Measurements from ENCODE around the gene SNIP1.
"Not testable (repeated sequence)": the region's sequence is repeated elsewhere in the genome, so short reads cannot be mapped to it uniquely, and the experiment has no call there.

The SNIP1 gene

GRCh38 chr1:37553927-37554808, at the start of gene SNIP1:
SNIP1 (minus strand) TSS chr1:37554293; CDS start chr1:37554229, 64 bp downstream.
- peak; percentile 40 for DNase-seq

- no peak for DNase-seq
Observed at GRCh38 chr1:37602750-37603694, 48.9 kb upstream of the SNIP1 start.

DNA sequence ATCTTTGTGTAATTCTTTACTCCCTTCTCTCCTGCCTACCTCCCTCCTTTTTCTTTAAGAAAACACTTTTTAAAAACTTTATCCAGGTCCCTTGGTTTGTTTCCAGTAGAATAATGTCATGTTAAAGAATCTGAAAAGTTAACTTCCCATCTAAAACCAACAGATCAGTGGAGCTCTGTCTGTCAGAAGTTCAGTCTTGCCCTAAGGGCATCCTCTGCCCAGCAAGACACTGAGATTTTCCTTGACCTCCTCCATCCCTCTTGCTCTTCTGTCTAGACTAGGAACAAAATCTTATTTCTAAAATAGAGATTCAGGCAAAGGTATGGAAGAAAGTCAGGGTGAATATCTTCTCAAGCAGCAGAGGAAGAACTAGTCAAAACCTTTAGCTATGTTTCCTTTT, 47.3 kb upstream of the SNIP1 start:
- DNase-seq, result no peak

GRCh38 chr1:37599940-37600339, 45.8 kb upstream of the SNIP1 start:
- no peak for DNase-seq

DNA sequence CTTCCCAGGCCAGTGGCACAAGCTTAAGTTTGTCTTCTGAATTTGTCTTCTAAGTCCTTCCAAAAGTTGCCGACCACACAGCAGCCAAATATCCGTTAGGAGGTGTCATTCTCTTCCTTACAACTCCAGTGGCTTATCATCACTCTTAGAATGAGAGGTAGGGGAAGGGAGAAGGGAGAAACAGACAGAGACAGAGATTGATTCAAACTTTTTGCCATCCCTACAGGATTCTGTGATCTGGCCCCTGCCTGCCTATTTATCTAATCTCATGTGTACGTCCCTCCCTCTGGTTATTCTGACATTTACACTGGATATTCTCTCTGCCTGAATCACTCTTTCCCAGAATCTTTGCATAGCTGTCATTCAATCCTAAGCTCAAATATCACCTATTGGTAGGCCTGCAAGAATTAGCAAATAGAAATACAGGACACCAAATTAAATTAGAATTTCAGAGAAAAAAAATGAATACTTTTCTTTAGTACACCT, 42.1 kb upstream of the SNIP1 start:
- DNase-seq, result no peak

DNA sequence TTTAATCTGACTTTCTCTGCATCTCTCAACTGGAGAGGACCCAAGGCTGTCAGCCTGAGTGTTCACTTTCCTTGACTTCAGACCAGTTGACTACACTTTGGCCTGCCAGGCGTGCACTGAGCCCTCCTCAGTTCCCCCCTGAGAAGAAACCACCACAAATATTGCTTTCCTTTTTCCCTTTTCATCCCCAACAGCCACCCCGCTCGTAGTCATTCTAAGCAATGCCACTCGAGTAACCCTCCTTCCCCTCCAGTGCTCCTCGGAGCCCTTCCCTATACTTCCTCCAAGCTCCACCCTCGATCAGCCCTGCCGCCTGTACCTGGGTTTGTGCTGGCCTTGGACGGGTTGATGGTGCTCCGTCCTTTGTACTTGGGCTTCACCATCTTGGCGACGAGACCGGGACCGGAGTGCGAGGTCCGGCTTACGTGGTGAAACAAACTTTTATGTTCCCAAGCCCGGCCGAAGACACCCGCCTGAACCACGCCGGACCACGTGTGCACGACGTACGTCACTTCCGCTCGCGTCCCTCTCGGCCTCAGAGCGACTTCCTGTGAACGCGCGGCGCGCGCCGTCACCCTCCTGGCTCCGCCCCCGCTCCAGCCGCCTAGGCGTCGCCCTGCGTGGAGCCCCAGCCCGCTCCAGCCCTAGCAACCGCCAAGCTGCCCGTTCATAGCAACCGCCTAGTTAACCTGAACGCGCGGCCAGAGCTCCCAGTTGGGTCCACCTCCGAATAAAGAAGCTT, 41.5 kb upstream of the SNIP1 start, which contains the start of gene GNL2:
GNL2 (minus strand) TSS at position 498 of the 742 bp plus-strand sequence; CDS start at position 383, 115 bp downstream.
- peak; percentile 89 for DNase-seq

DNA sequence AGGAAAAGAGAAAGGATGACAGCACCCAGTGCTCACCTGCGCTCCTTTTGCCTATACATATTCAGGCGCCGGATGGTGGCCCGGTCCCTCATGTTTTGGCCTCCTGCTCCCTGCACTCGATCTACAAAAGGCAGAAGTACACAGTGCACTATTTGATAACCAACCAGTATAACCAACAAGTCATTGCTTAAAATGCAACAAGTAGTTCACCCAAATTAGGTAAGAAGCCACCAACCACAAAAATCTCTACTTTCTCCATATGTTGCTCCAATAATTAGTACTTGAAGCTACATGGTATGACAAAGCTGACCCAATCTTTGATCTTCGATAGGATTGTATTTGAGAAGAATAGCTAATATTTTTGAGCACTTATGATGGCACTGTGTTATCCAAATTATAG, 39.6 kb upstream of the SNIP1 start:
- no peak for DNase-seq

- no peak for DNase-seq
Observed at GRCh38 chr1:37588939-37589338, 34.8 kb upstream of the SNIP1 start.

DNA sequence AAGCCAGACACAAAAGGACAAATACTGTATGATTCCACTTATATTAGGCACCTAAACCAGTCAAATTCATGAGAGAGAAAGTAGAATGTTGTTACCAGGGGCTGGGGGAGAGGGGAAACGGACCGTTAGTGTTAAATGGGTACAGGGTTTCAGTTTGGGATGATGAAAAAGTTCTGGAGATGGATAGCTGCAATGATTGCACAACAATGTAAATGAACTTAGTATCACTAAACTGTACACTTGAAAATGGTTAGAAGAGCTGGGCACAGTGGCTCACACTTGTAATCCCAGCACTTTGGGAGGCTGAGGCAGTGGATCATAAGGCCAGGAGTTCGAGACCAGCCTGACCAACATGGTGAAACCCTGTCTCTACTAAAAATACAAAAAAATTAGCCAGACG, 30.5 kb upstream of the SNIP1 start:
- not testable (repeated sequence) for DNase-seq

- no peak for DNase-seq
Observed at GRCh38 chr1:37575692-37576091, 21.6 kb upstream of the SNIP1 start.

DNA sequence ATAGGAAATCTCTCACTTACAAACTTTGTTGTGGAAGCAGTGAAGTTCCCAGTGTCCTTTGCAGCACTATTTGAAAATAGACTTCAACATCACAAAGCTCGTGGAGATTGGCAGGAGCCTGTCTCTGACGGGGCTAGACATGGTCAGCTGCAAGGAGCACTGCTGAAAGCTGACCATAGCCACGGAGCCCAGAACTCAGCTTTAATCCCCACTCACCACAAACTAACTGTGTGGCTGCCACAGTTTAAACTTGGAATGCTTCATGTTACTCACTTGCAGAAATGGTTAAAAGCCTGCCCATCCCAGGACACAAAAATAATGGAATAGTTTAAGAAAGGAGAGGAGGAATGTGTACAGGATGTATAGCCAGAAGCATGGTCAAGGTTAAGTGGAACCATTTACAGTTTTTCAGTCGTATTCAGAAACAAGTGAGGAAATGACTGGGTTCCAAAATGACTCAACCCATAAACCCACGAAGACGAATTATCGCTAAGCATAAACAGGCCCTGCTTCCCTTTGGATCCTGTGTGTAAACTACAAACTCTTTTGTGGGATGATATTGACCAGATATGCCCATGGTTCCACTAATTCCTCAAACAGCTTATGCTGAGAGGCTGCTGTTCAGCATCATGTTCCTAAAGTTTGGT, 20.9 kb upstream of the SNIP1 start:
- no peak for DNase-seq

- DNase-seq, result no peak
Observed at GRCh38 chr1:37570528-37571334, 16.6 kb upstream of the SNIP1 start.

DNA sequence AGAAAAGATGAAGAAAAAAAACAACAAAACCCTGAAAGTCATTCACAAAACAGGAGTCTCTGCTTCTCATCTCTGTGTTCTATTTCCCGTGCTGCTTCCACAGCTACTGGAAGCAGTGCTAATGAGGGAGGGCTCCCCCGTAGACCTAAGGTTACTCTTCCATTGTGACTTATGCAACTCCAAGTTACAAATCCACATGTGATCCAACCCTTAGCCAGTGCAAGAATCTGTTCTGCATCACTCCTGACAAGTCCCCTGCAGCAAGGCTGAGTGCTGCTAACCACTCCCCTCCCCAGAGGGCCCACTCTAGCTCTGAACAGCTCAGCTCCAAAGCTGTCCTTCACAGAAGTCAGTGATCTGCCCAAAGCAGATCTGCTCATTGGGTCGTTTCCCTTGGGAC, 12.9 kb upstream of the SNIP1 start:
- no peak for DNase-seq

GRCh38 chr1:37564892-37565291, 10.8 kb upstream of the SNIP1 start:
- DNase-seq, result no peak

DNA sequence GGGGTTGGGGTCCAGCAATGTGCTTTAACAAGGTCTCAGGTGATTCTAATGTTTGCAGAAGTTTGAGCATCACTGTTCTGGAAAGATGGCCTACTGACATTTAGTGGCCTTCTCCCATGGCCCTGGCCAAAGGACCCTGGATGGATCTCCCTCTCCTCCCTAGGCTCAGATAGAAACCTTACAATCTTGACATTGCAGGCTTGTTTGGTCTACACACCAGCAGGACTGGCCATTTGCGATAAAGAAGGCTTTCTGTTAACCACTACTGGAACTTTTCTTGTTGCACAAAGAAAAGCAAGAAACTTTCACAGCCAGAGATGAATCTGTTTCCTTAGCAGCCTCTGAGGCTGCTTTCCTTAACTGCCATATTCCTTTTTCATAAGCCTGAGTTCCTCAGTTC, 8.9 kb upstream of the SNIP1 start:
- no peak for DNase-seq

DNA sequence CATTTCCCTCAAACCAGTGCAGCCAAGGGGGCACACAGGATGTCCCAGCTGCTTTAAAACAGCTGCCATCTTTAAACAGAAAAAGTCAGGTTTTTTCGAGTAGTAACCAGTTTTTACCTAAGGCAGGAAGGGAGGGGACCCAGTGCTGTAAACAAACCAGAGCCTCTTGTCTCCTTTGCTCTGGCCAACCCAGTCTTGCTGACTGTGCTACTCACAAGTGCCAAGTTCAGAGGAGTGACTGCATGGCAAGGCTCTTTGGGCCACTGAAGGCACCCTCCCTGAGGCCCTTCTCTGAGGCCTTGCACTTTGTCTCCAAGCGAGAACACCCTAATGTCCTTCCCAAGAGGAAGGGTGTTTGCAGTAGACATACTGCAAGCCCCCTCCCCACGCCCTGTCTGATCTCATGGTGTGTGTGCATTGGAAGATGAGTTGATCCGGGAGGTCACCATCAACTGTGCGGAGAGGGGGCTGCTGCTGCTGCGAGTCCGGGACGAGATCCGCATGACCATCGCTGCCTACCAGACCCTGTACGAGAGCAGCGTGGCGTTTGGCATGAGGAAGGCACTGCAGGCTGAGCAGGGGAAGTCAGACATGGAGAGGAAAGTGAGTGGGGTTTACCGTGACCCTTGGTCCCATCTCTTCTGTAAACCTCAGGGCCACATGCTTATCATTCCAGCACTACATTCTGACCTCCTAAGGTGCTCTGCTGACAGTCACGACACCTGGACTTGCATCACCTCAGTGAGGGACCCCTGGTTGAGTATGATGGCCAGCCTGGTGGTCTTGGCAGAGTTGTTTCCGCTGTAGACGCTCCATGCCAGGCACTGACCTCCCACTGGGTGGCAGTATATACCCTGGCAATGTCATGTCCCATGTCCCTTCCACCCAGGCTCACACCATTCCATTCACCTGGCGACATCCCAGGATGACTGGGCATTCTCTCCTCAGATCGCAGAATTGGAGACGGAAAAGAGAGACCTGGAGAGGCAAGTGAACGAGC, 7.3 kb upstream of the SNIP1 start:
- DNase-seq, result no peak

DNA sequence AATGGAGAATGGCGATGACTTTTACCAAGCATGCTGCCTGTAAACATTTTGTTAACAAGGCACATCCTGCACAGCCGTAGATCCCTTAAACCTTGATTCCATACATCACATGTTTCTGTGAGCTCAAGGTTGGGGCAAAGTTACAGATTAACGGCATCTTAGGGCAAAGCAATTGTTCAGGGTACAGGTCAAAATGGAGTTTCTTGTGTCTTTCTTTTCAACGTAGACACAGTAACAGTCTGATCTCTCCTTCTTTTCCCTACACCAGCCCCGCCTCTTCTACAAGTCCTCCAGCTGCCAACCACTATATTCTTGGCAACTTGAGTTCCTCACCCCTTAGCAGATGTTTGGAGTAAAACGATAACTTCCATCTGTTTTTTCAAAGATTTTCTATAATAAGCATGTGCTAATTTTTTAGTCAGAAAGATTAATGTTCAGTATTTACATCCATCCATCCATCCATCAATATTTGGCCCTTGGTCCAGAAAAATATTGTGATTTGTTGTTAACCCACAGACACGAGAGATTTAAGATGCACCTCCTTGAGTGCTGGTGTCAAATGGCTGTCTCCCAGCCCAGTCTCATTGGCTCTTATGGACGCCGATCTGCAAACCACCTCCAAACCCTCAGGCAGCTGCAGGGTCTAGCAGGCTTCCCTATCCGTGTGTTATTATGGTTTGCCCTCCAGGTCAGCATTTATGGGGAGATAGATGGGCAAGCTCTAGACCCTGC, 6.5 kb upstream of the SNIP1 start:
- no peak for DNase-seq

GRCh38 chr1:37559957-37560379, 5.9 kb upstream of the SNIP1 start:
- not testable (repeated sequence) for DNase-seq

- DNase-seq, result no peak
Observed at GRCh38 chr1:37559080-37559479, 5.0 kb upstream of the SNIP1 start.

Measured in GOT3 (cell line).